Thoracic aorta (tissue), 2 donors: Measurements from ENCODE around the gene PAX5. TPM values are rescaled to one million over a fixed set of nuclear protein-coding genes. Genes with fewer than 3 reads are reported as not detected.

Experiments
- ATAC-seq: fragments of 150-250 bp; one replicate; pipeline ENCODE4 v1.8.0; 2017; ENCODE audit warnings: low read depth; ENCODE audit not compliant: insufficient number of reproducible peaks, low FRiP score
- DNase-seq: peaks from one replicate; pipeline ENCODE4 v3.0.0-alpha.2; 2020; ENCODE audit warnings: low spot score
- H3K27ac ChIP-seq, 2 donors: fragments of 200-600 bp; sonication (generic); 1 replicate in 1 of 2; 2 replicates in 1 of 2; pipeline ENCODE4 v1.5.1; 2016; ENCODE audit warnings: mild to moderate bottlenecking in 2 of 2, moderate library complexity in 2 of 2
- H3K27me3 ChIP-seq: fragments of 200-600 bp; sonication (generic); replicated peaks from 2 replicates; pipeline ENCODE4 v1.6.0; 2016; ENCODE audit warnings: mild to moderate bottlenecking; ENCODE audit not compliant: insufficient read depth
- H3K36me3 ChIP-seq: fragments of 200-600 bp; sonication (generic); one replicate; pipeline ENCODE4 v1.5.1; 2016
- H3K4me1 ChIP-seq, 2 donors: fragments of 200-600 bp; sonication (generic); 1 replicate in 1 of 2; 2 replicates in 1 of 2; pipeline versions ENCODE4 v1.5.1 to v1.6.0; 2016; ENCODE audit warnings: low read depth in 2 of 2, mild to moderate bottlenecking in 1 of 2; ENCODE audit not compliant: control insufficient read depth in 1 of 2
- H3K4me3 ChIP-seq: fragments of 200-600 bp; sonication (generic); 2 replicates; pipeline ENCODE4 v1.5.1; 2016; ENCODE audit warnings: mild to moderate bottlenecking
- H3K9me3 ChIP-seq: fragments of 200-600 bp; sonication (generic); 2 replicates; pipeline ENCODE4 v1.5.1; 2016
- CTCF ChIP-seq: fragments of 200-600 bp; sonication (generic); IDR thresholded peaks from one replicate; pipeline ENCODE4 v1.5.1; 2019; ENCODE audit warnings: antibody characterized with exemption
- total RNA-seq, 2 donors: library from RNA; depleted of rRNA; stranded (reverse); fragments of >200 nt; gene quantifications; one replicate each; pipeline versions ENCODE4 v1.1.0 to v1.2.3, GENCODE V29; 2016

PAX5 gene
- total RNA-seq, 2 donors from 2014 or later: 0.21 TPM; not detected in 1

- Histone ChIP-seq H3K36me3 (no peaks in the 10 kb centered on the region), H3K4me3 (no peak overlapping the region), H3K27ac (no peak overlapping the region), H3K27me3 (no peaks in the 10 kb centered on the region), H3K4me1 (no peaks in the 10 kb centered on the region), H3K9me3 (no peaks in the 10 kb centered on the region)
- ATAC-seq (no peak), DNase-seq (no peak)
- no peak for TF ChIP-seq CTCF
Measured at GRCh38 chr9:36796671-36797419, 237.2 kb downstream of the PAX5 start.

GRCh38 chr9:36794461-36794860, 239.6 kb downstream of the PAX5 start:
- Histone ChIP-seq H3K27ac (no peak overlapping the region), H3K4me3 (no peak overlapping the region), H3K9me3 (no peaks in the 10 kb centered on the region), H3K27me3 (no peaks in the 10 kb centered on the region), H3K4me1 (no peaks in the 10 kb centered on the region), H3K36me3 (no peaks in the 10 kb centered on the region)
- DNase-seq (no peak), ATAC-seq (no peak)
- no peak for TF ChIP-seq CTCF

GRCh38 chr9:36793277-36793676, 240.8 kb downstream of the PAX5 start:
- Histone ChIP-seq H3K27me3 (no peaks in the 10 kb centered on the region), H3K9me3 (no peaks in the 10 kb centered on the region), H3K4me1 (no peaks in the 10 kb centered on the region), H3K27ac (no peak overlapping the region), H3K4me3 (no peak overlapping the region), H3K36me3 (no peaks in the 10 kb centered on the region)
- DNase-seq: no peak
- ATAC-seq: no peak
- no peak for TF ChIP-seq CTCF

GRCh38 chr9:36791222-36791950, 242.7 kb downstream of the PAX5 start:
- TF ChIP-seq CTCF: no peak
- H3K27me3 ChIP-seq: no peaks in the 10 kb centered on the region
- H3K9me3 ChIP-seq: no peaks in the 10 kb centered on the region
- ATAC-seq: no peak
- H3K36me3 ChIP-seq: no peaks in the 10 kb centered on the region
- no peaks in the 10 kb centered on the region for H3K4me1 ChIP-seq
- no peak overlapping the region for H3K4me3 ChIP-seq
- H3K27ac ChIP-seq: no peak overlapping the region
- no peak for DNase-seq

- Histone ChIP-seq H3K27me3 (no peaks in the 10 kb centered on the region), H3K27ac (no peak overlapping the region), H3K4me3 (no peak overlapping the region), H3K4me1 (no peaks in the 10 kb centered on the region), H3K36me3 (no peaks in the 10 kb centered on the region), H3K9me3 (no peaks in the 10 kb centered on the region)
- no peak for ATAC-seq
- TF ChIP-seq CTCF: no peak
- no peak for DNase-seq
Measured at GRCh38 chr9:36789886-36790285, 244.2 kb downstream of the PAX5 start.
